Peyer's patch (tissue), 4 donors: Measurements from ENCODE around the gene TMEM50A.
"Not testable (repeated sequence)": the region's sequence is repeated elsewhere in the genome, so short reads cannot be mapped to it uniquely, and the experiment has no call there.

Experiments used
- CTCF ChIP-seq, 6 experiments: fragments of 450-650 bp in 4 of 6; fragments of 200-600 bp in 2 of 6; sonication (generic) in 1 of 6; IDR thresholded peaks; one replicate each; pipeline ENCODE4 v1.5.1; 2017 to 2019; ENCODE audit warnings: antibody characterized with exemption in 6 of 6, mild to moderate bottlenecking in 3 of 6, moderate library complexity in 1 of 6
- POLR2A ChIP-seq, 2 donors: fragments of 450-650 bp; IDR thresholded peaks; one replicate each; pipeline ENCODE4 v1.5.1; 2017; ENCODE audit warnings: antibody characterized with exemption in 2 of 2, mild to moderate bottlenecking in 2 of 2, moderate library complexity in 2 of 2

- not testable (repeated sequence) for TF ChIP-seq POLR2A, CTCF (IDR thresholded peaks at IDR 0.05)
Measured at GRCh38 chr1:25398079-25398478, 59.9 kb downstream of the TMEM50A start.
